GM12874 (cell line): Measurements from ENCODE around the gene SLC35D2.

Experiments
- CTCF ChIP-seq: IDR thresholded peaks from 2 replicates; pipeline ENCODE4 v1.5.1; 2011; ENCODE audit warnings: low read depth, mild to moderate bottlenecking, control low read depth, low read length, moderate library complexity; ENCODE audit not compliant: insufficient read depth

SLC35D2 gene

DNA sequence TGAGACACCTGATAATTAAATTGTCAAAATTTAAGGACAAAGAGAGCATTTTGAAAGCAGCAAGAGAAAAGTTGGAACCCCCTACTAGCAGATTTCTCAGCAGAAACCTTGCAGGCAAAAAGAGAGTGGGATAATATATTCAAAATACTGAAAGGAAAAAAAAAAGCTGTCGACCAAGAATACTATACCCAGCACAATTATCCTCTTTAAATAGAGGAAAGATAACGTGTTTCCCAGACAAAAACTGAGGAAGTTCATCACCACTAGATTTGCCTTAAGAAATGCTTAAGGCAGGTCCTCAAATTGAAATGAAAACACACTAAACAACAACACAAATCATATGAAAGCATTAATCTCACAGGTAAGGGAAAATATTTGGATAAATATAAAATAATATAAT lies 108.6 kb downstream of the SLC35D2 start:
- no peak for TF ChIP-seq CTCF
